Endothelial cell of umbilical vein (primary cell): Measurements from ENCODE around the gene PGAP3. TPM values are rescaled to one million over a fixed set of nuclear protein-coding genes. Genes with fewer than 3 reads are reported as not detected.

Source experiments
- BruUV-seq: library from RNA; stranded (reverse); fragments of 400-500 nt; replicated peaks from 2 replicates; lab custom pipeline; 2021; lab: Mats Ljungman, UMichigan
- CTCF ChIA-PET: fragments of 300-600, 350-600 bp; sonication (Branson Sonifier 250); formaldehyde crosslinking; loops from one replicate; lab custom pipeline; 2021; ENCODE audit warnings: antibody characterized with exemption, inconsistent platforms; lab: Charles Lee
- POLR2A ChIA-PET: fragments of 300-600, 350-600 bp; sonication (Branson Sonifier 250); formaldehyde crosslinking; loops from one replicate; lab custom pipeline; 2021; ENCODE audit warnings: antibody characterized with exemption, inconsistent platforms; lab: Charles Lee
- DNase-seq: peaks from one replicate; pipeline ENCODE4 v3.0.0-alpha.2; 2011; ENCODE audit warnings: low read depth, low spot score
- FAIRE-seq: peaks from 2 replicates; lab custom pipeline; 2011; peaks lifted over from hg19 to GRCh38; lab: Jason Lieb, UNC
- H2AFZ ChIP-seq: 2 replicates; pipeline ENCODE4 v1.6.0; 2012; ENCODE audit warnings: low read depth, low read length, control low read depth, inconsistent platforms
- H3K27ac ChIP-seq: 2 replicates; pipeline ENCODE4 v1.5.1; 2011; ENCODE audit warnings: low read depth, mild to moderate bottlenecking, control low read depth, low read length, moderate library complexity; ENCODE audit not compliant: insufficient read depth
- H3K27me3 ChIP-seq, 2 experiments: 2 replicates each; pipeline versions ENCODE4 v1.6.0 to v1.6.1; 2011; ENCODE audit warnings: low read length in 2 of 2, mixed read lengths in 1 of 2; ENCODE audit not compliant: control insufficient read depth in 2 of 2, insufficient read depth in 2 of 2
- H3K36me3 ChIP-seq, 2 experiments: 2 replicates in 1 of 2; 3 replicates in 1 of 2; pipeline ENCODE4 v1.5.1; 2011; ENCODE audit warnings: low read length in 2 of 2, mild to moderate bottlenecking in 1 of 2, moderate library complexity in 1 of 2; ENCODE audit not compliant: control insufficient read depth in 2 of 2, insufficient read depth in 2 of 2; ENCODE audit errors: extremely low read depth in 1 of 2
- H3K4me1 ChIP-seq: 3 replicates; pipeline ENCODE4 v1.5.1; 2011; ENCODE audit warnings: mild to moderate bottlenecking, low read length; ENCODE audit not compliant: control insufficient read depth, insufficient read depth; ENCODE audit errors: extremely low read depth
- H3K4me2 ChIP-seq: 2 replicates; pipeline ENCODE4 v1.6.1; 2011; ENCODE audit warnings: low read length, control low read depth, mixed read lengths; ENCODE audit not compliant: insufficient read depth
- H3K4me3 ChIP-seq, 3 experiments: fragments of 200-600 bp in 1 of 3; sonication (generic), shearing (Covaris generic) in 1 of 3; replicated peaks in 1 of 3; 2 replicates each; pipeline ENCODE4 v1.5.1; 2011 to 2016; ENCODE audit warnings: control low read depth in 3 of 3, low read length in 3 of 3, mild to moderate bottlenecking in 2 of 3, inconsistent platforms in 1 of 3, low read depth in 1 of 3, moderate library complexity in 1 of 3; ENCODE audit not compliant: insufficient read depth in 1 of 3
- H3K79me2 ChIP-seq: 2 replicates; pipeline ENCODE4 v1.6.0; 2012; ENCODE audit warnings: low read length, inconsistent platforms; ENCODE audit not compliant: control insufficient read depth, insufficient read depth
- H3K9ac ChIP-seq: replicated peaks from 2 replicates; pipeline ENCODE3; 2011; ENCODE audit warnings: low read length, control low read depth; ENCODE audit not compliant: insufficient read depth; ENCODE audit errors: extremely low read depth
- H3K9me1 ChIP-seq: replicated peaks from 3 replicates; pipeline ENCODE4 v1.6.0; 2011; ENCODE audit warnings: mild to moderate bottlenecking, low read length; ENCODE audit not compliant: control insufficient read depth, insufficient read depth; ENCODE audit errors: extremely low read depth
- H3K9me3 ChIP-seq: replicated peaks from 2 replicates; pipeline ENCODE4 v1.5.1; 2012; ENCODE audit warnings: low read length, inconsistent platforms; ENCODE audit not compliant: control insufficient read depth, insufficient read depth
- H4K20me1 ChIP-seq: replicated peaks from 2 replicates; pipeline ENCODE3; 2011; ENCODE audit warnings: mild to moderate bottlenecking, low read length; ENCODE audit not compliant: control insufficient read depth, insufficient read depth; ENCODE audit errors: extremely low read depth
- EZH2 ChIP-seq: IDR thresholded peaks from 2 replicates; pipeline ENCODE4 v1.6.1; 2012; ENCODE audit warnings: borderline replicate concordance, low read depth, mild to moderate bottlenecking, moderate library complexity, low read length, inconsistent platforms; ENCODE audit not compliant: severe bottlenecking
- FOS ChIP-seq: IDR thresholded peaks from 2 replicates; pipeline ENCODE4 v1.6.1; 2011; ENCODE audit warnings: mild to moderate bottlenecking, low read length, moderate library complexity, borderline replicate concordance; ENCODE audit not compliant: insufficient read depth
- GATA2 ChIP-seq: IDR thresholded peaks from 2 replicates; pipeline ENCODE4 v1.7.0; 2011; ENCODE audit warnings: low read depth, mild to moderate bottlenecking, moderate library complexity, mixed read lengths, low read length; ENCODE audit not compliant: insufficient read length, insufficient read depth
- JUN ChIP-seq: IDR thresholded peaks from 2 replicates; pipeline ENCODE4 v1.6.1; 2011; ENCODE audit warnings: borderline replicate concordance, low read depth; ENCODE audit not compliant: insufficient read length, insufficient read depth
- MYC ChIP-seq: IDR thresholded peaks from one replicate; pipeline ENCODE4 v1.6.1; 2011; ENCODE audit warnings: mild to moderate bottlenecking, low read depth, low read length
- POLR2A ChIP-seq: IDR thresholded peaks from 2 replicates; pipeline ENCODE4 v1.6.1; 2012; ENCODE audit warnings: low read depth, mild to moderate bottlenecking, control low read depth, low read length
- POLR2AphosphoS5 ChIP-seq: IDR thresholded peaks from 2 replicates; pipeline ENCODE4 v1.6.1; 2012; ENCODE audit warnings: low read depth, mild to moderate bottlenecking, control low read depth, low read length, moderate library complexity; ENCODE audit not compliant: insufficient read depth
- dilution Hi-C: fragments of 300-500 bp; cut with MboI; formaldehyde crosslinking; loops from one replicate; pipeline ENCODE4 v1.15.0; 2019; ENCODE audit warnings: low sequenced_read_pairs; ENCODE audit not compliant: extremely low pct_ligation_motif_present
- intact Hi-C: fragments of 100-400 bp; cut with micrococcal nuclease; formaldehyde crosslinking; loops from one replicate; pipeline ENCODE4 v1.10.0; 2022
- polyA plus RNA-seq, 4 experiments: library from polyadenylated mRNA; depleted of rRNA in 3 of 4; stranded (reverse) in 3 of 4; unstranded in 1 of 4; fragments of >200 nt; gene quantifications; 2 replicates each; pipeline versions ENCODE4 v1.2.1 to v1.2.3, GENCODE V29; 2011 to 2012; ENCODE audit warnings: missing spikeins in 1 of 4
- total RNA-seq: library from RNA; stranded (reverse); gene quantifications from 2 replicates; pipeline ENCODE4 v1.2.3, GENCODE V29; 2021
- TF ChIP-seq, protein P1 (sequence below): IDR thresholded peaks from 2 replicates; pipeline ENCODE4 v1.6.1; 2011; ENCODE audit not compliant: insufficient read depth, insufficient read length
- TF ChIP-seq, protein P2 (sequence below), 2 donors: IDR thresholded peaks; 1 replicate in 1 of 2; 2 replicates in 1 of 2; pipeline ENCODE4 v1.5.1; 2011; ENCODE audit warnings: low read length in 2 of 2, mild to moderate bottlenecking in 2 of 2, moderate library complexity in 2 of 2, control low read depth in 1 of 2, inconsistent platforms in 1 of 2, low read depth in 1 of 2; ENCODE audit not compliant: insufficient read depth in 1 of 2; ENCODE audit errors: extremely low read depth in 1 of 2

The PGAP3 gene
- total and polyA plus RNA-seq, 2 donors (not counting 3 experiments of a cell fraction or from before 2014, with no cell fraction given) = 6.4 to 14.9 TPM

DNA sequence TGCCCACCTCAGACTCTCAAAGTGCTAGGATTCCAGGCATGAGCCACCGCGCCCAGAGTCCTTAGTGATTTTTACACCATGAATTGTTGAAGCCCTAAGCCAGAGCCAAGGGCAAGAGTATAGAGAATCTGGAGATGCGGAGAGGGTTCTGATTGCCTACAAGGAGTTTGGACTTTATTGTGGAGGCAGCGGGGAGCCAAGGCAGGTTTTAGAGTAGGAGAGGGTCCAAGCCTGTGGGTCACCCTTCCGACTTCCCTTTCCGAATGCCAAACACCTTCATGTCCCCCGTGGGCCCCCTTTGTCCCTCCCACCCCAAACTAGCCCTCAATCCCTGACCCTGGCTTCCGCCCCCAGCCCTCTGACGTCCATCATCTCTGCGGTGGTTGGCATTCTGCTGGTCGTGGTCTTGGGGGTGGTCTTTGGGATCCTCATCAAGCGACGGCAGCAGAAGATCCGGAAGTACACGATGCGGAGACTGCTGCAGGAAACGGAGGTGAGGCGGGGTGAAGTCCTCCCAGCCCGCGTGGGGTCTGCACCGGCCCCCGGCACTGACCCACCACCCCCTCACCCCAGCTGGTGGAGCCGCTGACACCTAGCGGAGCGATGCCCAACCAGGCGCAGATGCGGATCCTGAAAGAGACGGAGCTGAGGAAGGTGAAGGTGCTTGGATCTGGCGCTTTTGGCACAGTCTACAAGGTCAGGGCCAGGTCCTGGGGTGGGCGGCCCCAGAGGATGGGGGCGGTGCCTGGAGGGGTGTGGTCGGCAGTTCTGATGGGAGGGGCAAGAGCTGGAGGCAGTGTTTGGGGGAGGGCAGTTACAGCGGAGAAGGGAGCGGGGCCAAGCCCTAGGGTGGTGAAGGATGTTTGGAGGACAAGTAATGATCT, 35.4 kb upstream of the PGAP3 start:
- intact Hi-C loops = no loop called here
- Histone ChIP-seq H3K27ac (no peak overlapping the region), H3K9ac (no peak overlapping the region), H3K79me2 (no peaks in the 10 kb centered on the region), H3K9me1 (no peaks in the 10 kb centered on the region), H3K4me2 (no peak overlapping the region), H3K4me3 (no peak overlapping the region), H3K9me3 (no peaks in the 10 kb centered on the region), H4K20me1 (no peaks in the 10 kb centered on the region), H3K36me3 (no peaks in the 10 kb centered on the region), H3K27me3 (no peaks in the 10 kb centered on the region), H2AFZ (no peak overlapping the region), H3K4me1 (peaks cover 17% of the 10 kb centered on the region)
- CTCF ChIA-PET = interaction anchor here (0.6 kb wide), 1 partner anchor 101 kb away, joined by 3 read pairs; no protein-coding TSS in a partner anchor
- TF ChIP-seq, protein P1, sequence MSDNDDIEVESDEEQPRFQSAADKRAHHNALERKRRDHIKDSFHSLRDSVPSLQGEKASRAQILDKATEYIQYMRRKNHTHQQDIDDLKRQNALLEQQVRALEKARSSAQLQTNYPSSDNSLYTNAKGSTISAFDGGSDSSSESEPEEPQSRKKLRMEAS = no peak
- TF ChIP-seq JUN (no peak), MYC (no peak), GATA2 (no peak), FOS (no peak), POLR2A (no peak), EZH2 (no peak), POLR2AphosphoS5 (no peak)
- TF ChIP-seq, protein P2, sequence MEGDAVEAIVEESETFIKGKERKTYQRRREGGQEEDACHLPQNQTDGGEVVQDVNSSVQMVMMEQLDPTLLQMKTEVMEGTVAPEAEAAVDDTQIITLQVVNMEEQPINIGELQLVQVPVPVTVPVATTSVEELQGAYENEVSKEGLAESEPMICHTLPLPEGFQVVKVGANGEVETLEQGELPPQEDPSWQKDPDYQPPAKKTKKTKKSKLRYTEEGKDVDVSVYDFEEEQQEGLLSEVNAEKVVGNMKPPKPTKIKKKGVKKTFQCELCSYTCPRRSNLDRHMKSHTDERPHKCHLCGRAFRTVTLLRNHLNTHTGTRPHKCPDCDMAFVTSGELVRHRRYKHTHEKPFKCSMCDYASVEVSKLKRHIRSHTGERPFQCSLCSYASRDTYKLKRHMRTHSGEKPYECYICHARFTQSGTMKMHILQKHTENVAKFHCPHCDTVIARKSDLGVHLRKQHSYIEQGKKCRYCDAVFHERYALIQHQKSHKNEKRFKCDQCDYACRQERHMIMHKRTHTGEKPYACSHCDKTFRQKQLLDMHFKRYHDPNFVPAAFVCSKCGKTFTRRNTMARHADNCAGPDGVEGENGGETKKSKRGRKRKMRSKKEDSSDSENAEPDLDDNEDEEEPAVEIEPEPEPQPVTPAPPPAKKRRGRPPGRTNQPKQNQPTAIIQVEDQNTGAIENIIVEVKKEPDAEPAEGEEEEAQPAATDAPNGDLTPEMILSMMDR (IDR thresholded peaks at IDR 0.05; ENCODE audit: extremely low read depth in 1 of 2, insufficient read depth in 1 of 2, low read depth in 1 of 2, low read length in 2 of 2) = no peak
- POLR2A ChIA-PET = no interaction called here
- DNase-seq = no peak
- no peak for FAIRE-seq
- no TSS peak for BruUV-seq
- dilution Hi-C loops = no loop called here
